ENCODE data around the gene DLEC1.
"Not testable (repeated sequence)": the region's sequence is repeated elsewhere in the genome, so short reads cannot be mapped to it uniquely, and the experiment has no call there.

- not testable (repeated sequence) for TF ChIP-seq POLR2A, CTCF (IDR thresholded peaks at IDR 0.05)
These were observed 38.1 kb downstream of the DLEC1 start for GRCh38 chr3:38077073-38077472.
